ENCODE measurements around the gene NUDT19.
A peak's percentile ranks its signal among the peaks of the same experiment; 100 is the strongest.
"Not testable (repeated sequence)": the region's sequence is repeated elsewhere in the genome, so short reads cannot be mapped to it uniquely, and the experiment has no call there.

Gene NUDT19

GRCh38 chr19:32719611-32720059 is 28.0 kb downstream of the NUDT19 start, which contains the start of gene TDRD12:
Gene TDRD12 (plus strand): TSS chr19:32719767. CDS start chr19:32720073, 306 bp downstream.
- no peak for TF ChIP-seq CTCF (conservative IDR thresholded peaks at IDR 0.05; ENCODE audit: low read length)
- DNase-seq (ENCODE audit: low read depth), result no peak
- no peak within 1 kb of the TSS for H3K4me3 ChIP-seq (ENCODE audit: low read length)

GRCh38 chr19:32720216-32720935 is 28.8 kb downstream of the NUDT19 start:
- no peak overlapping the region for H3K4me3 ChIP-seq (ENCODE audit: low read length)

GRCh38 chr19:32720936-32721250 is 29.3 kb downstream of the NUDT19 start:
- H3K4me3 ChIP-seq (ENCODE audit: low read length), result no peak overlapping the region
- DNase-seq (ENCODE audit: low read depth), result no peak
- no peak for TF ChIP-seq CTCF (conservative IDR thresholded peaks at IDR 0.05; ENCODE audit: low read length)

More at GRCh38 chr19:32720216-32720935, 28.8 kb downstream of the NUDT19 start:
- no peak for DNase-seq (ENCODE audit: low read depth)
- TF ChIP-seq CTCF (conservative IDR thresholded peaks at IDR 0.05; ENCODE audit: low read length), result no peak

- no peak for TF ChIP-seq CTCF (conservative IDR thresholded peaks at IDR 0.05; ENCODE audit: low read length)
- DNase-seq (ENCODE audit: low read depth), result no peak
- no peak overlapping the region for H3K4me3 ChIP-seq (ENCODE audit: low read length)
Observed at GRCh38 chr19:32735936-32736335, 44.3 kb downstream of the NUDT19 start.

GRCh38 chr19:32743021-32743420 is 51.4 kb downstream of the NUDT19 start:
- DNase-seq (ENCODE audit: low read depth), result no peak
- H3K4me3 ChIP-seq (ENCODE audit: low read length), result no peak overlapping the region
- no peak for TF ChIP-seq CTCF (conservative IDR thresholded peaks at IDR 0.05; ENCODE audit: low read length)

- no peak overlapping the region for H3K4me3 ChIP-seq (ENCODE audit: low read length)
- TF ChIP-seq CTCF (conservative IDR thresholded peaks at IDR 0.05; ENCODE audit: low read length), result no peak
- DNase-seq (ENCODE audit: low read depth), result no peak
Observed at GRCh38 chr19:32743447-32743846, 51.8 kb downstream of the NUDT19 start.

- H3K4me3 ChIP-seq (ENCODE audit: low read length), result no peak overlapping the region
- no peak for DNase-seq (ENCODE audit: low read depth)
- no peak for TF ChIP-seq CTCF (conservative IDR thresholded peaks at IDR 0.05; ENCODE audit: low read length)
Observed at GRCh38 chr19:32744555-32745325, 53.1 kb downstream of the NUDT19 start.

- peak; percentile 11 for DNase-seq (ENCODE audit: low read depth)
- not testable (repeated sequence) for H3K4me3 ChIP-seq (ENCODE audit: low read length)
Observed at GRCh38 chr19:32745594-32746251, 54.1 kb downstream of the NUDT19 start.

- H3K4me3 ChIP-seq (ENCODE audit: low read length); DNase-seq (ENCODE audit: low read depth): not testable (repeated sequence)
Observed at GRCh38 chr19:32746631-32747196, 55.1 kb downstream of the NUDT19 start.
